Kidney epithelial cell (primary cell): ENCODE data around the gene RABGAP1L. TPM values are rescaled to one million over a fixed set of nuclear protein-coding genes. Genes with fewer than 3 reads are reported as not detected.
"Not testable (repeated sequence)": the region's sequence is repeated elsewhere in the genome, so short reads cannot be mapped to it uniquely, and the experiment has no call there.

Experiments
- DNase-seq: peaks from one replicate; pipeline ENCODE4 v3.0.0-alpha.2; 2010; ENCODE audit warnings: low read depth
- H3K27me3 ChIP-seq: 2 replicates; pipeline ENCODE4 v1.6.0; 2011; ENCODE audit warnings: low read length; ENCODE audit not compliant: control insufficient read depth, insufficient read depth
- H3K36me3 ChIP-seq: 2 replicates; pipeline ENCODE4 v1.5.1; 2011; ENCODE audit warnings: low read length; ENCODE audit not compliant: control insufficient read depth, insufficient read depth
- H3K4me3 ChIP-seq: 2 replicates; pipeline ENCODE4 v1.5.1; 2011; ENCODE audit warnings: low read depth, mild to moderate bottlenecking, control low read depth, low read length
- total RNA-seq: library from RNA; depleted of rRNA; stranded (reverse); fragments of >200 nt; gene quantifications from 2 replicates; pipeline ENCODE4 v1.2.3, GENCODE V29; 2015
- TF ChIP-seq, protein P1 (sequence below): IDR thresholded peaks from 2 replicates; pipeline ENCODE4 v1.5.1; 2011; ENCODE audit warnings: mild to moderate bottlenecking, moderate library complexity, low read length, control low read depth, inconsistent platforms; ENCODE audit not compliant: insufficient read depth, poor library complexity, severe bottlenecking

The RABGAP1L gene
- total RNA-seq, 1 donor from 2014 or later, result 22.1 TPM

DNA sequence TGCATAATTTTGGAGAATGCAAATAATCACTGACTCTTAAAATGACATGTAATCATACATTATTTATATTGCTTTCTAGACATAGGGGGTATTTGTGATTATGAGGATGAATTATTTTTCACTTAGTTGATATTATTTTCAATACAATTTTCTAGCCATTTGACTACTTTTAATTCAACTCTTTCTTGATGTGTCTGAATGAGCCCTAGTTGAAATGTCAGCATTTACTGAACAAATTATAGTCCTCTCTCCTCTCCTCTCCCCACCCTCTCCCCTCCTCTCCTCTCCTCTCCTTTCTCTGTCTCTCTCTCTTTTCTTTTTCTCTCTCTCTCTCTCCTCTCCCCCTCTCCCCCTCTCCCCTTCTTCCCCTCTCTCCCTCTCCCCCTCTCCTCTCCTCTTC, 483.1 kb downstream of the RABGAP1L start:
- TF ChIP-seq, protein P1, sequence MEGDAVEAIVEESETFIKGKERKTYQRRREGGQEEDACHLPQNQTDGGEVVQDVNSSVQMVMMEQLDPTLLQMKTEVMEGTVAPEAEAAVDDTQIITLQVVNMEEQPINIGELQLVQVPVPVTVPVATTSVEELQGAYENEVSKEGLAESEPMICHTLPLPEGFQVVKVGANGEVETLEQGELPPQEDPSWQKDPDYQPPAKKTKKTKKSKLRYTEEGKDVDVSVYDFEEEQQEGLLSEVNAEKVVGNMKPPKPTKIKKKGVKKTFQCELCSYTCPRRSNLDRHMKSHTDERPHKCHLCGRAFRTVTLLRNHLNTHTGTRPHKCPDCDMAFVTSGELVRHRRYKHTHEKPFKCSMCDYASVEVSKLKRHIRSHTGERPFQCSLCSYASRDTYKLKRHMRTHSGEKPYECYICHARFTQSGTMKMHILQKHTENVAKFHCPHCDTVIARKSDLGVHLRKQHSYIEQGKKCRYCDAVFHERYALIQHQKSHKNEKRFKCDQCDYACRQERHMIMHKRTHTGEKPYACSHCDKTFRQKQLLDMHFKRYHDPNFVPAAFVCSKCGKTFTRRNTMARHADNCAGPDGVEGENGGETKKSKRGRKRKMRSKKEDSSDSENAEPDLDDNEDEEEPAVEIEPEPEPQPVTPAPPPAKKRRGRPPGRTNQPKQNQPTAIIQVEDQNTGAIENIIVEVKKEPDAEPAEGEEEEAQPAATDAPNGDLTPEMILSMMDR, result no peak
- DNase-seq, result no peak

DNA sequence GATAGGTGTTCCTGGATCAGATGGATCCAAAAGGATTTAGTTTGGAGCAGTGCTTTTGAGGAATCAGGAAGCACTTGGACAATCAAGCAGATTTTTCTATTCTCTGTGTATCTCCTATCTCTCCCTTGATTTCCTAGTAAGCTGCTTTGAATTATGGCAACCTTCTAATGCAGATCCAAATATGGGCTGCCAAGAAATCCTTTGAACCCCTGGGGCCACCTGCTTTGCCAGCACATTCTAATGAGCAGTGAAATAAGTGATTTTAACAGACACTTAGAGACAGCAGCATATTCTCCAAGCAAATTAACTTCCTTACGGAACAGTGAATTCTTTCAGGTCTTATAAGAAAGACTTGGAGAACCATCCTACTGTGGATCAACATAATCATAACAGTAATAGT, 483.9 kb downstream of the RABGAP1L start:
- Histone ChIP-seq H3K27me3 (no peaks in the 10 kb centered on the region), H3K36me3 (no peaks in the 10 kb centered on the region), H3K4me3 (no peak overlapping the region)
- DNase-seq, result no peak
- TF ChIP-seq, protein P1, result no peak

More for the DNA sequence above, 483.1 kb downstream of the RABGAP1L start:
- H3K4me3 ChIP-seq, result no peak overlapping the region
- no peaks in the 10 kb centered on the region for H3K36me3 ChIP-seq
- no peaks in the 10 kb centered on the region for H3K27me3 ChIP-seq

DNA sequence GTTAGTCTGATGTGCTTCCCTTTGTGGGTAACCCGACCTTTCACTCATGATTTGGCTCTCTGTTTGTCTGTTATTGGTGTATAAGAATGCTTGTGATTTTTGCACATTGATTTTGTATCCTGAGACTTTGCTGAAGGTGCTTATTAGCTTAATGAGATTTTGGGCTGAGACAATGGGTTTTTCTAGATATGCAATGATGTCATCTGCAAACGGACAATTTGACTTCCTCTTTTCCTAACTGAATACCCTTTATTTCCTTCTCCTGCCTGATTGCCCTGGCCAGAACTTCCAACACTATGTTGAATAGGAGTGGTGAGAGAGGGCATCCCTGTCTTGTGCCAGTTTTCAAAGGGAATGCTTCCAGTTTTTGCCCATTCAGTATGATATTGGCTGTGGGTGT, 490.3 kb downstream of the RABGAP1L start:
- H3K36me3 ChIP-seq, DNase-seq, H3K4me3 ChIP-seq, H3K27me3 ChIP-seq: not testable (repeated sequence)

DNA sequence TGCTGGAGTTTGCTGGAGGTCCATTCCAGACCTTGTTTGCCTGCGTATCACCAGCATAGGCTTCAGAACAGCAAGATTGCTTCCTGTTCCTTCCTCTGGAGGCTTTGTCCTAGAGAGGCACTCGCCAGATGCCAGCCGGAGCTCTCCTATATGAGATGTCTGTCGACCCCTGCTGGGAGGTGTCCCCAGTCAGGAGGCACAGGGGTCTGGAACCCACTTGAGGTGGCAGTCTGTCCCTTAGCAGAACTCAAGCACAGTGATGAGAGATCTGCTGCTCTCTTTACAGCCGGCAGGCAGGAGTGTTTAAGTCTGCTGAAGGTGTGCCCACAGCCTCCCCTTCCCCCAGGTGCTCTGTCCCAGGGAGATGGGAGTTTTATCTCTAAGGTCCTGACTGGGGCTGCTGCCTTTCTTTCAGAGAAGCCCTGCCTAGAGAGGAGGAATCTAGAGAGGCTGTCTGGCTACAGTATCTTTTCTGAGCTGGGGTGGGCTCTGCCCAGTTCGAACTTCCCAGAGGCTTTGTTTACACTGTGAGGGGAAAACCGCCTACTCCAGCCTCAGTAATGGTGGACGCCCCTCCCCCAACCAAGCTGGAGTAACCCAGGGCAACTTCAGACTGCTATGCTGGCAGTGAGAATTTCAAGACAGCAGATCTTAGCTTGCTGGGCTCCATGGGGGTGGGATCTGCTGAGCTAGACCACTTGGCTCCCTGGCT, 493.4 kb downstream of the RABGAP1L start:
- TF ChIP-seq, protein P1, result no peak
- Histone ChIP-seq H3K36me3 (no peaks in the 10 kb centered on the region), H3K4me3 (no peak overlapping the region), H3K27me3 (no peaks in the 10 kb centered on the region)
- DNase-seq, result no peak

DNA sequence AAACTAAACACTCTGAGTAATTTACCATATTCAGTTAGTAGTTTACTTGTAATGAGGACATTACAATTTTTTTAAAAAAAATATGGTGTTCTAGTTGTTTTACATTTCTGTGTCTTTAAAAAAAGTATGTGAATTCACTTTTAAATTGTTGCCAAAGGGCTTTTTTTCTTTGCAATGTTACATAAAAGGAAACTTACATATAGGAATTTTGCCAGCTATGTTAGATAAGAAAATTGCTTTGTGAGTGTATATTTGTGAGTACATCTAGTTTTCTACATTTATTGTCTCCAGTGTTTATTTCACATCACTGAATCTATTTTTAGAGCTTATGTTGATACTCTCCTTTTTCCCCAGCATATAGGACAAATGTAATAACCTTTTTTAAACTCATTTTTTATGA, 495.2 kb downstream of the RABGAP1L start:
- TF ChIP-seq, protein P1, result no peak
- no peak overlapping the region for H3K4me3 ChIP-seq
- H3K36me3 ChIP-seq, result no peaks in the 10 kb centered on the region

DNA sequence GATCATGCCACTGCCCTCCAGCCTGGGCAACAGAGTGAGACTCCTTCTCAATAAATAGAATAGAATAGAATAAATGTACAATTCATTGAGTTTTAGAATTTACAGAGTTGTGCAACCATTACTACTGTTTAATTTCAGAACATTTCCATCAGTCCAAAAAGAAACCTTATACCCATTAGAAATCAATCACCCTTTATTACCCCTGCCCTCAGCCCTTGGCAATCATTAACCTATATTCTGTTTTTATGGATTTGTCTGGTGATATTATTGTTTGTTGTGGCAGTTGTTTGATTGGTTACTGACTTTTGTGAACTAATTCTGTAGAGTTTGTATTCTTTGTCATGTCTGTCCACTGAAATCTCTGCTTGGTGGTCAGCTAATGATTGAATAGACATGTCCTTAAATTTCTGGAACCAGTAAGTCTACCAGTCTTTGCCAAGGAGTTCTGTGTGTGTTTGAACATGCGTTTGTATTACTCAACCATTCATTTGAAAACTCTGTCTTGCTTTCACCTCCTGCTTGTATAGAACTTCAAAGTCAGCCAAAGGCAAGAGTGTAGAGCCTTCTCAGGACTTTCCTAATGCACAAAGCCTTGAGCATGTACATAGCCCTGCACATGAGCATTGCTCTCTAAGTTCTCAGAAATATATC, 497.2 kb downstream of the RABGAP1L start:
- H3K4me3 ChIP-seq, result no peak overlapping the region
- TF ChIP-seq, protein P1, result no peak
- no peaks in the 10 kb centered on the region for H3K36me3 ChIP-seq
- no peaks in the 10 kb centered on the region for H3K27me3 ChIP-seq
- no peak for DNase-seq

More for the DNA sequence above, 495.2 kb downstream of the RABGAP1L start:
- no peak for DNase-seq
- no peaks in the 10 kb centered on the region for H3K27me3 ChIP-seq
